SK-N-SH treated with all-trans-retinoic acid at 6 μM for 48 hours (cell line): ENCODE results near the gene TLE1.

Experiments used
- ATAC-seq: fragments of 200-7000 bp; cut with Tn5 transposase; 3 replicates; pipeline ENCODE4 v1.9.1; 2020; ENCODE audit warnings: mild to moderate bottlenecking, moderate library complexity
- BACH2 ChIP-seq: fragments of 250-450 bp; sonication (Bioruptor Pico); IDR thresholded peaks from 2 replicates; pipeline ENCODE4 v1.9.0; 2021; ENCODE audit warnings: mild to moderate bottlenecking, borderline replicate concordance
- CREB5 ChIP-seq: fragments of 250-450 bp; sonication (Bioruptor Pico); IDR thresholded peaks from 2 replicates; pipeline ENCODE4 v1.5.1; 2020; ENCODE audit warnings: low read depth, mild to moderate bottlenecking, moderate library complexity
- CSDC2 ChIP-seq: fragments of 250-450 bp; sonication (Bioruptor Pico); IDR thresholded peaks from 2 replicates; pipeline ENCODE4 v1.5.0; 2020; ENCODE audit warnings: mild to moderate bottlenecking, moderate library complexity
- CSRNP3 ChIP-seq: fragments of 250-450 bp; sonication (Bioruptor Pico); IDR thresholded peaks from 2 replicates; pipeline ENCODE4 v1.5.1; 2021; ENCODE audit warnings: mild to moderate bottlenecking, moderate library complexity
- ESRRG ChIP-seq: fragments of 250-450 bp; sonication (Bioruptor Pico); IDR thresholded peaks from 2 replicates; pipeline ENCODE4 v1.6.1; 2021; ENCODE audit warnings: mild to moderate bottlenecking
- GLIS3 ChIP-seq: fragments of 250-450 bp; sonication (Bioruptor Pico); IDR thresholded peaks from 2 replicates; pipeline ENCODE4 v1.5.0; 2020; ENCODE audit warnings: mild to moderate bottlenecking, moderate library complexity
- OSR1 ChIP-seq: fragments of 250-450 bp; sonication (Bioruptor Pico); IDR thresholded peaks from 2 replicates; pipeline ENCODE4 v1.8.0; 2022; ENCODE audit warnings: moderate library complexity, mild to moderate bottlenecking, inconsistent platforms
- PATZ1 ChIP-seq: fragments of 250-450 bp; sonication (Bioruptor Pico); IDR thresholded peaks from 2 replicates; pipeline ENCODE4 v1.8.0; 2020; ENCODE audit warnings: mild to moderate bottlenecking, moderate library complexity, borderline replicate concordance
- POU6F1 ChIP-seq: fragments of 250-450 bp; sonication (Bioruptor Pico); IDR thresholded peaks from 2 replicates; pipeline ENCODE4 v1.8.0; 2021; ENCODE audit warnings: low read depth, mild to moderate bottlenecking, moderate library complexity, borderline replicate concordance
- PPARA ChIP-seq: fragments of 250-450 bp; sonication (Bioruptor Pico); IDR thresholded peaks from 2 replicates; pipeline ENCODE4 v1.5.0; 2020; ENCODE audit warnings: mild to moderate bottlenecking, borderline replicate concordance
- RARB ChIP-seq: fragments of 250-450 bp; sonication (Bioruptor Pico); IDR thresholded peaks from 2 replicates; pipeline ENCODE4 v1.8.0; 2021; ENCODE audit warnings: mild to moderate bottlenecking, moderate library complexity
- SNAI2 ChIP-seq: fragments of 250-450 bp; sonication (Bioruptor Pico); IDR thresholded peaks from 2 replicates; pipeline ENCODE4 v1.5.0; 2020; ENCODE audit warnings: mild to moderate bottlenecking, moderate library complexity
- TOX ChIP-seq: fragments of 250-450 bp; sonication (Bioruptor Pico); IDR thresholded peaks from 2 replicates; pipeline ENCODE4 v1.8.0; 2021; ENCODE audit warnings: mild to moderate bottlenecking, moderate library complexity, borderline replicate concordance
- TSHZ2 ChIP-seq: fragments of 250-450 bp; sonication (Bioruptor Pico); IDR thresholded peaks from 2 replicates; pipeline ENCODE4 v1.5.0; 2020; ENCODE audit warnings: mild to moderate bottlenecking, moderate library complexity
- ZC3H10 ChIP-seq: fragments of 250-450 bp; sonication (Bioruptor Pico); IDR thresholded peaks from 2 replicates; pipeline ENCODE4 v1.5.1; 2021; ENCODE audit warnings: mild to moderate bottlenecking, moderate library complexity
- ZFP3 ChIP-seq: fragments of 250-450 bp; sonication (Bioruptor Pico); IDR thresholded peaks from 2 replicates; pipeline ENCODE4 v1.5.0; 2020; ENCODE audit warnings: mild to moderate bottlenecking, moderate library complexity
- ZFP30 ChIP-seq: fragments of 450-650 bp; formaldehyde crosslinking; IDR thresholded peaks from 2 replicates; pipeline ENCODE4 v1.5.0; 2022; ENCODE audit warnings: mild to moderate bottlenecking, moderate library complexity
- ZNF565 ChIP-seq: fragments of 450-650 bp; formaldehyde crosslinking; conservative IDR thresholded peaks from 2 replicates; pipeline ENCODE4 v1.5.0; 2020; ENCODE audit warnings: low read depth, mild to moderate bottlenecking, moderate library complexity
- ZNF70 ChIP-seq: fragments of 450-650 bp; formaldehyde crosslinking; IDR thresholded peaks from 2 replicates; pipeline ENCODE4 v1.5.0; 2020; ENCODE audit warnings: mild to moderate bottlenecking, moderate library complexity
- ZNF8 ChIP-seq: fragments of 450-650 bp; formaldehyde crosslinking; IDR thresholded peaks from 2 replicates; pipeline ENCODE4 v1.5.0; 2020; ENCODE audit warnings: mild to moderate bottlenecking, moderate library complexity

The TLE1 gene

GRCh38 chr9:81720450-81721086 lies 31.2 kb upstream of the TLE1 start (continued):
- no peak for TF ChIP-seq CREB5
- no peak for TF ChIP-seq SNAI2 (CRISPR knock-in tag)
- TF ChIP-seq PATZ1, result no peak
- TF ChIP-seq ZNF8, result no peak
- no peak for TF ChIP-seq ESRRG (CRISPR knock-in tag)
- no peak for TF ChIP-seq ZFP3
- TF ChIP-seq RARB (CRISPR knock-in tag), result no peak
- TF ChIP-seq CSRNP3 (CRISPR knock-in tag), result no peak

- TF ChIP-seq ZFP3, result no peak
- no peak for TF ChIP-seq ZNF565 (CRISPR knock-in tag)
- no peak for TF ChIP-seq TOX
- no peak for TF ChIP-seq CSDC2 (CRISPR knock-in tag)
- no peak for TF ChIP-seq ESRRG (CRISPR knock-in tag)
- TF ChIP-seq OSR1, result no peak
- no peak for TF ChIP-seq PATZ1
- no peak for TF ChIP-seq GLIS3 (CRISPR knock-in tag)
- no peak for TF ChIP-seq SNAI2 (CRISPR knock-in tag)
- TF ChIP-seq PPARA, result no peak
- no peak for TF ChIP-seq CSRNP3 (CRISPR knock-in tag)
- no peak for TF ChIP-seq POU6F1 (CRISPR knock-in tag)
- no peak for TF ChIP-seq ZC3H10 (CRISPR knock-in tag)
- TF ChIP-seq TSHZ2 (CRISPR knock-in tag), result no peak
- no peak for TF ChIP-seq ZNF70 (CRISPR knock-in tag)
- no peak for TF ChIP-seq BACH2 (CRISPR knock-in tag)
- no peak for TF ChIP-seq ZFP30 (CRISPR knock-in tag)
- no peak for ATAC-seq
These were observed 30.6 kb upstream of the TLE1 start for GRCh38 chr9:81719972-81720371.
